IPS-18c (cell line): Measurements from ENCODE around the gene CACNA1D.

ENCODE experiments used
- H3K4me3 ChIP-seq: 2 replicates; pipeline ENCODE4 v1.7.0; 2013; ENCODE audit warnings: low read depth, mild to moderate bottlenecking, low read length, moderate library complexity; ENCODE audit not compliant: insufficient read depth
- H3K9me3 ChIP-seq: one replicate; pipeline ENCODE4 v1.6.1; 2013; ENCODE audit warnings: mild to moderate bottlenecking, low read length, moderate library complexity; ENCODE audit not compliant: control insufficient read depth, insufficient read depth

The CACNA1D gene

DNA sequence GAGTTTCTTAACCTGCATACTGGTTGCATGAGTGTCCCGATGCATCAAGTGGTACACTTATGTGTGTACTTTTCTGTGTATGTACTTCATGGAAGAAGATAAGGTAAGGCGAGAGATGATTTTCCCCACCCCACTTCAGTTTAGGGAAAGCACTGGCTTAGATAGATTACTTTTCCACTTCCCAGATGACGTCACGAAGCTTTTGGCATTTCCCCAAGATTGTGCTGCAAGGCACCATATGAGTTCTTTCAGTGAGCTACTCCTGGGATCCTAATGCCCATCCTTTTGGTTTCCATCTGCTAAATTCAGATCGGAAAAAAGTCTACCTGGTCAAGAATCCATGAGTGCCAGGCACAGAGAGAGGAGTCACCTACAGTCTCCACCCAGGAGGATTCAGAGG, 356.5 kb downstream of the CACNA1D start:
- Histone ChIP-seq H3K9me3 (no peaks in the 10 kb centered on the region), H3K4me3 (no peak overlapping the region)

DNA sequence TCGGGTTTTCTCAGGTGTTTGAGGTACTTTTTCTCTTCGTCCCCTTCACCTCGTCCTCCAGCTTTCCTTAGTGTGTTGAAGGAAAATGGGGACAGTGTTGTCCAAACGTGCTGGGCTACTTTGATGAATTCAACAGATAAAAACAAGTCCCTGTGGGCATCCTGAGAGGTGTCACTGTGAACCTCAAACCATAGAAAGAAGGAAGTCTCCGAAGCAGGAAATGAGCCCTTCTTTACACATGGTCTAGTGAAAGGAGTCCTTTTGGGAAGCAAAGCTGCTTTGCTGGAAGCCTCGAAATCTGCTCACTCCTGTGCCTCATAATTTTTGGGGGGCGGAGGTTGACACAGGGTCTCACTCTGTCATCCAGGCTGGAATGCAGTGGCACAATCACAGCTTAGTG, 362.6 kb downstream of the CACNA1D start:
- Histone ChIP-seq H3K4me3 (no peak overlapping the region), H3K9me3 (no peaks in the 10 kb centered on the region)

DNA sequence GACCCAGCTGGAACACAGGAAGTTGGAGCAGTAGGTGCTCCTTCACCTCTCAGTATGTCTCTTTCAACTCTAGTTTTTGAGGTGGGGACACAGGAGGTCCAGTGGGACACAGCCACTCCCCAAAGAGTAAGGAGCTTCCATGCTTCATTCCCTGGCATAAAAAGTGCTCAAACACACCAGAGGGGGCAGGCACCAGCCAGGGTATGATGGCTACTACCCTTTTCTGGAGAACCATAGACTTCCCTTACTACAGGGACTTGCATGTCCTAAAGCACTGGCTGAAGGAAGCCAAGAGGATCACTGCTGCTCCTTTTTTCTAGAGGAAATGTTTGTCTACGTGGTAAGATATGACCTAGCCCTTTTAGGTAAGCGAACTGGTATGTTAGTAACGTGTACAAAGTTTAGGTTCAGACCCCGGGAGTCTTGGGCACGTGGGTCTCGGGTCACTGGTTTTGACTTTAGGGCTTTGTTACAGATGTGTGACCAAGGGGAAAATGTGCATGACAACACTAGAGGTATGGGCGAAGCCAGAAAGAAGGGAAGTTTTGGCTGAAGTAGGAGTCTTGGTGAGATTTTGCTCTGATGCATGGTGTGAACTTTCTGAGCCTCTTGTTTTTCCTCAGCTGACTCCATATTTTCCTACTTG, 363.8 kb downstream of the CACNA1D start:
- Histone ChIP-seq H3K4me3 (no peak overlapping the region), H3K9me3 (no peaks in the 10 kb centered on the region)

DNA sequence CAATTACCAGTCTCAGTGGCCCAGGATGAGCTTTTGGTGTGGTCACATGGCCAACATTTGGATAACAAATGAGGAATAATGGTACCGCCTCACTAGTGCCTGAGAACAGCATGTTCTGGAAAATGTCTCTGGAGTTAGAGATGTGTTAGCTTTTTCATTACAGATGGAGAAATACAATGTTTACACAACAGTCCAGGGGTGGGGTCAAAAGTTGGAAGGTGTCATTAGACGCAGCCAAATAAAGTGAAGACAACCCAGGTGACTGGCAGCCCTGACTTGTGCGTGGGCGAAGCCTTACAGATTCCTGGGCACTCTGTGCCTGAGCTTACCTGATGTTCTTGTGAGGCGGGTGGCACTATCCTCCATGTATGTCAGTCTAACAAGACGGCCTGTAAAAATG, 364.8 kb downstream of the CACNA1D start:
- Histone ChIP-seq H3K9me3 (no peaks in the 10 kb centered on the region), H3K4me3 (no peak overlapping the region)

- Histone ChIP-seq H3K9me3 (no peaks in the 10 kb centered on the region), H3K4me3 (no peak overlapping the region)
Observed at GRCh38 chr3:53860196-53860595, 365.8 kb downstream of the CACNA1D start.

- no peaks in the 10 kb centered on the region for H3K9me3 ChIP-seq
- H3K4me3 ChIP-seq, result no peak overlapping the region
Observed at GRCh38 chr3:53862241-53862640, 367.8 kb downstream of the CACNA1D start.

DNA sequence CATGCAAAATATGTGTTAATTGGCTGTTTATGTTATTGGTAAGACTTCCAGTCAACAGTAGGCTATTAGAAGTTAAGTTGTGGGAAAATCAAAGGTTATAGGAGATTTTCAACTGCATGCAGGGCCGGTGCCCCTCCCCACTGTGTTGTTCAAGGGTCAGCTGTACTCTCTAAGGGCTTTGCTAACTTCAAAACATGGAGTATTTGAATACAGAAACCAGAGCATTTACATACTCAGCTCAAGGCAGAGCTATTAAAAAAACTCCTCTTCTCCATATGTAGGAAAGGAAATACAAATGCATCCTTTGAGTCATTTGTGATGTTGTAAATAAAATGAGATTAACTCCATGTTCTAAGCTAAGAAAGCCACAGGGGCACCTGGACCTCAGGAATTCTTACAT, 368.7 kb downstream of the CACNA1D start:
- Histone ChIP-seq H3K9me3 (no peaks in the 10 kb centered on the region), H3K4me3 (no peak overlapping the region)
